T-helper 22 cell (primary cell): ENCODE results near the gene EARS2.
"Not testable (repeated sequence)": the region's sequence is repeated elsewhere in the genome, so short reads cannot be mapped to it uniquely, and the experiment has no call there.

Experiments
- DNase-seq: peaks from one replicate; pipeline ENCODE4 v3.0.0-alpha.2; 2020; ENCODE audit warnings: low read depth

EARS2 gene

GRCh38 chr16:23556881-23557778 lies at the start of gene EARS2, which contains the start of gene UBFD1:
TSS of gene EARS2 (minus strand) at chr16:23557350. CDS start at chr16:23557343, 7 bp downstream.
TSS of gene UBFD1 (plus strand) at chr16:23557727. CDS start at chr16:23557743, 16 bp downstream.
- peak; percentile 90 for DNase-seq

- DNase-seq: no peak
These were observed 40.0 kb upstream of the EARS2 start for GRCh38 chr16:23597003-23597756.

GRCh38 chr16:23595951-23596720 lies 39.0 kb upstream of the EARS2 start, which contains the start of gene NDUFAB1:
TSS of gene NDUFAB1 (minus strand) at chr16:23596316. CDS start at chr16:23596290, 26 bp downstream.
- peak; percentile 80 for DNase-seq

- DNase-seq: no peak
These were observed 38.2 kb upstream of the EARS2 start for GRCh38 chr16:23595246-23595950.

GRCh38 chr16:23594186-23594585 lies 37.0 kb upstream of the EARS2 start:
- no peak for DNase-seq

GRCh38 chr16:23590181-23590580 lies 33.0 kb upstream of the EARS2 start:
- DNase-seq: no peak

GRCh38 chr16:23587726-23588125 lies 30.6 kb upstream of the EARS2 start:
- no peak for DNase-seq

- no peak for DNase-seq
These were observed 27.3 kb upstream of the EARS2 start for GRCh38 chr16:23584186-23585076.

- DNase-seq: not testable (repeated sequence)
These were observed 26.1 kb upstream of the EARS2 start for GRCh38 chr16:23583271-23583670.

- no peak for DNase-seq
These were observed 24.6 kb upstream of the EARS2 start for GRCh38 chr16:23581764-23582163.

- DNase-seq: no peak
These were observed 23.2 kb upstream of the EARS2 start for GRCh38 chr16:23580391-23580790.

- no peak for DNase-seq
These were observed 22.2 kb upstream of the EARS2 start for GRCh38 chr16:23579371-23579770.

- no peak for DNase-seq
These were observed 21.1 kb upstream of the EARS2 start for GRCh38 chr16:23578101-23578830.

- DNase-seq: no peak
These were observed 20.3 kb upstream of the EARS2 start for GRCh38 chr16:23577493-23577892.

- DNase-seq: no peak
These were observed 18.7 kb upstream of the EARS2 start for GRCh38 chr16:23575834-23576233.

- no peak for DNase-seq
These were observed 16.7 kb upstream of the EARS2 start for GRCh38 chr16:23573817-23574216.

GRCh38 chr16:23572394-23572793 lies 15.2 kb upstream of the EARS2 start:
- DNase-seq: no peak

GRCh38 chr16:23571895-23572294 lies 14.7 kb upstream of the EARS2 start:
- no peak for DNase-seq

- DNase-seq: no peak
These were observed 14.0 kb upstream of the EARS2 start for GRCh38 chr16:23570992-23571632.
